Calu3 (cell line): ENCODE data around the gene NUDT19. TPM values are rescaled to one million over a fixed set of nuclear protein-coding genes. Genes with fewer than 3 reads are reported as not detected.

Experiments
- BruUV-seq: library from RNA; stranded (reverse); fragments of 400-500 nt; replicated peaks from 2 replicates; lab custom pipeline; 2021; lab: Mats Ljungman, UMichigan
- CTCF ChIA-PET: fragments of 300-600 bp; sonication (Branson Sonifier 250); formaldehyde crosslinking; loops from one replicate; lab custom pipeline; 2022; ENCODE audit warnings: antibody characterized with exemption; lab: Charles Lee
- DNase-seq: peaks from one replicate; pipeline ENCODE4 v3.0.0; 2022
- H3K27ac Mint-ChIP-seq: one replicate; pipeline ENCODE4 v1.8.0; 2022; ENCODE audit warnings: mixed read lengths; ENCODE audit not compliant: unreplicated experiment
- H3K27me3 Mint-ChIP-seq: one replicate; pipeline ENCODE4 v1.8.0; 2022; ENCODE audit warnings: mixed read lengths; ENCODE audit not compliant: unreplicated experiment
- H3K36me3 Mint-ChIP-seq: one replicate; pipeline ENCODE4 v1.8.0; 2022; ENCODE audit warnings: mild to moderate bottlenecking, moderate library complexity, mixed read lengths; ENCODE audit not compliant: insufficient read depth, unreplicated experiment
- H3K4me1 Mint-ChIP-seq: one replicate; pipeline ENCODE4 v1.8.0; 2022; ENCODE audit warnings: mild to moderate bottlenecking, low read depth, mixed read lengths; ENCODE audit not compliant: unreplicated experiment
- H3K4me3 Mint-ChIP-seq: one replicate; pipeline ENCODE4 v1.8.0; 2022; ENCODE audit warnings: mild to moderate bottlenecking, low read depth, moderate library complexity, mixed read lengths; ENCODE audit not compliant: unreplicated experiment
- H3K9me3 Mint-ChIP-seq: one replicate; pipeline ENCODE4 v1.8.0; 2022; ENCODE audit warnings: low read depth, mixed read lengths; ENCODE audit not compliant: unreplicated experiment
- CTCF ChIP-seq: fragments of 200-600 bp; IDR thresholded peaks from one replicate; pipeline ENCODE4 v1.8.0; 2022; ENCODE audit warnings: antibody characterized with exemption; ENCODE audit not compliant: unreplicated experiment
- intact Hi-C: fragments of 100-400 bp; cut with micrococcal nuclease; formaldehyde crosslinking; loops from one replicate; pipeline ENCODE4 v1.10.0; 2022; ENCODE audit not compliant: unreplicated experiment
- total RNA-seq: library from RNA; stranded (reverse); gene quantifications from 2 replicates; pipeline ENCODE4 v1.2.3, GENCODE V29; 2022

NUDT19 gene
- total RNA-seq, 1 experiment from 2014 or later = 21.1 TPM

- Mint-ChIP-seq H3K27me3 (no peaks in the 10 kb centered on the region), H3K36me3 (no peaks in the 10 kb centered on the region), H3K9me3 (no peaks in the 10 kb centered on the region), H3K27ac (no peak within 1 kb of the TSS), H3K4me1 (peaks cover 9% of the 10 kb centered on the region), H3K4me3 (no peak within 1 kb of the TSS)
- no peak for DNase-seq
- no TSS peak for BruUV-seq
- TF ChIP-seq CTCF = no peak
- intact Hi-C loops = no loop called here
- CTCF ChIA-PET = no interaction called here
These were observed 28.0 kb downstream of the NUDT19 start, which contains the start of gene TDRD12 for GRCh38 chr19:32719611-32720059. Gene TDRD12 (plus strand): TSS chr19:32719767. CDS start chr19:32720073, 306 bp downstream.

- intact Hi-C loops = no loop called here
- no peak overlapping the region for H3K4me3 Mint-ChIP-seq
- no peaks in the 10 kb centered on the region for H3K9me3 Mint-ChIP-seq
- H3K27ac Mint-ChIP-seq = no peak overlapping the region
- TF ChIP-seq CTCF = peak; percentile 42
- no peaks in the 10 kb centered on the region for H3K36me3 Mint-ChIP-seq
- no TSS peak for BruUV-seq
- peaks cover 9% of the 10 kb centered on the region for H3K4me1 Mint-ChIP-seq
- DNase-seq = no peak
- CTCF ChIA-PET = no interaction called here
- no peaks in the 10 kb centered on the region for H3K27me3 Mint-ChIP-seq
These were observed 28.8 kb downstream of the NUDT19 start for GRCh38 chr19:32720216-32720935.

GRCh38 chr19:32720936-32721250 lies 29.3 kb downstream of the NUDT19 start:
- CTCF ChIA-PET = no interaction called here
- BruUV-seq = no TSS peak

GRCh38 chr19:32735936-32736335 lies 44.3 kb downstream of the NUDT19 start:
- Mint-ChIP-seq H3K4me3 (no peak overlapping the region), H3K36me3 (no peaks in the 10 kb centered on the region), H3K4me1 (no peaks in the 10 kb centered on the region), H3K27me3 (peaks cover 25% of the 10 kb centered on the region), H3K9me3 (no peaks in the 10 kb centered on the region), H3K27ac (no peak overlapping the region)
- no peak for DNase-seq
- no peak for TF ChIP-seq CTCF
- CTCF ChIA-PET = no interaction called here
- intact Hi-C loops = no loop called here
- BruUV-seq = no TSS peak

More at GRCh38 chr19:32720936-32721250, 29.3 kb downstream of the NUDT19 start:
- H3K36me3 Mint-ChIP-seq = no peaks in the 10 kb centered on the region
- no peaks in the 10 kb centered on the region for H3K9me3 Mint-ChIP-seq
- H3K27ac Mint-ChIP-seq = no peak overlapping the region
- no peak for DNase-seq
- peaks cover 9% of the 10 kb centered on the region for H3K4me1 Mint-ChIP-seq
- no peak overlapping the region for H3K4me3 Mint-ChIP-seq
- H3K27me3 Mint-ChIP-seq = no peaks in the 10 kb centered on the region
- intact Hi-C loops = no loop called here
- no peak for TF ChIP-seq CTCF
